Neural progenitor cell (in vitro differentiated cells): Measurements from ENCODE around the gene CA5A. TPM values are rescaled to one million over a fixed set of nuclear protein-coding genes. Genes with fewer than 3 reads are reported as not detected.

Experiments
- DNase-seq: peaks from one replicate; pipeline ENCODE4 v3.0.0-alpha.2; 2016; ENCODE audit warnings: low spot score
- H2AFZ ChIP-seq: fragments of 200-600 bp; sonication (generic); replicated peaks from 2 replicates; pipeline ENCODE4 v1.6.1; 2016; ENCODE audit warnings: antibody characterized with exemption
- H3F3A ChIP-seq: fragments of 200-600 bp; sonication (generic); 2 replicates; pipeline ENCODE4 v1.6.1; 2016; ENCODE audit warnings: antibody characterized with exemption, low read depth
- H3K27ac ChIP-seq: fragments of 200-600 bp; sonication (generic); 2 replicates; pipeline ENCODE4 v1.5.1; 2016; ENCODE audit warnings: mild to moderate bottlenecking
- H3K27me3 ChIP-seq: fragments of 200-600 bp; sonication (generic); 2 replicates; pipeline ENCODE4 v1.6.1; 2016; ENCODE audit warnings: mild to moderate bottlenecking, moderate library complexity
- H3K36me3 ChIP-seq: fragments of 200-600 bp; sonication (generic); 2 replicates; pipeline ENCODE4 v1.5.1; 2016
- H3K4me1 ChIP-seq: fragments of 200-600 bp; sonication (generic); 2 replicates; pipeline ENCODE4 v1.6.1; 2016; ENCODE audit warnings: mixed run types
- H3K4me2 ChIP-seq: fragments of 200-600 bp; sonication (generic); 2 replicates; pipeline ENCODE4 v1.6.1; 2016
- H3K4me3 ChIP-seq: fragments of 200-600 bp; sonication (generic); 2 replicates; pipeline ENCODE4 v1.5.1; 2016
- H3K79me2 ChIP-seq: fragments of 200-600 bp; sonication (generic); 2 replicates; pipeline ENCODE4 v1.6.1; 2016; ENCODE audit warnings: low read depth
- H3K9ac ChIP-seq: fragments of 200-600 bp; sonication (generic); 2 replicates; pipeline ENCODE4 v1.6.1; 2016
- H3K9me3 ChIP-seq: fragments of 200-600 bp; sonication (generic); 2 replicates; pipeline ENCODE4 v1.5.1; 2016; ENCODE audit warnings: low read depth
- H4K20me1 ChIP-seq: fragments of 200-600 bp; sonication (generic); 2 replicates; pipeline ENCODE4 v1.6.1; 2016; ENCODE audit warnings: low read depth
- H3K27ac Mint-ChIP-seq: 3 replicates; pipeline ENCODE4 v1.8.0; 2021; ENCODE audit warnings: mixed read lengths
- H3K27me3 Mint-ChIP-seq: 2 replicates; pipeline ENCODE4 v1.8.0; 2022; ENCODE audit warnings: low read depth, mild to moderate bottlenecking, inconsistent platforms, moderate library complexity, mixed read lengths; ENCODE audit not compliant: insufficient read depth
- H3K36me3 Mint-ChIP-seq: 3 replicates; pipeline ENCODE4 v1.8.0; 2021; ENCODE audit warnings: mixed read lengths
- H3K4me1 Mint-ChIP-seq: 3 replicates; pipeline ENCODE4 v1.8.0; 2021; ENCODE audit warnings: mixed read lengths
- H3K4me3 Mint-ChIP-seq: 3 replicates; pipeline ENCODE4 v1.8.0; 2021; ENCODE audit warnings: mild to moderate bottlenecking, moderate library complexity, mixed read lengths
- H3K9me3 Mint-ChIP-seq: 3 replicates; pipeline ENCODE4 v1.8.0; 2020; ENCODE audit warnings: mixed read lengths
- EZH2 ChIP-seq: fragments of 200-600 bp; sonication (generic); IDR thresholded peaks from 2 replicates; pipeline ENCODE4 v1.6.1; 2017; ENCODE audit warnings: antibody characterized with exemption, mild to moderate bottlenecking, moderate library complexity
- EZH2phosphoT487 ChIP-seq: fragments of 200-600 bp; sonication (generic); IDR thresholded peaks from 2 replicates; pipeline ENCODE4 v1.6.1; 2017; ENCODE audit warnings: antibody characterized with exemption
- total RNA-seq: library from RNA; depleted of rRNA; stranded (reverse); fragments of >200 nt; gene quantifications from 2 replicates; pipeline ENCODE4 v1.2.3, GENCODE V29; 2015; ENCODE audit warnings: low replicate concordance
- TF ChIP-seq, protein P1 (sequence below): fragments of 200-600 bp; sonication (generic); IDR thresholded peaks from 2 replicates; pipeline ENCODE4 v1.5.1; 2017; ENCODE audit warnings: antibody characterized with exemption, mild to moderate bottlenecking

The CA5A gene
- total RNA-seq, 1 donor from 2014 or later: not detected

DNA sequence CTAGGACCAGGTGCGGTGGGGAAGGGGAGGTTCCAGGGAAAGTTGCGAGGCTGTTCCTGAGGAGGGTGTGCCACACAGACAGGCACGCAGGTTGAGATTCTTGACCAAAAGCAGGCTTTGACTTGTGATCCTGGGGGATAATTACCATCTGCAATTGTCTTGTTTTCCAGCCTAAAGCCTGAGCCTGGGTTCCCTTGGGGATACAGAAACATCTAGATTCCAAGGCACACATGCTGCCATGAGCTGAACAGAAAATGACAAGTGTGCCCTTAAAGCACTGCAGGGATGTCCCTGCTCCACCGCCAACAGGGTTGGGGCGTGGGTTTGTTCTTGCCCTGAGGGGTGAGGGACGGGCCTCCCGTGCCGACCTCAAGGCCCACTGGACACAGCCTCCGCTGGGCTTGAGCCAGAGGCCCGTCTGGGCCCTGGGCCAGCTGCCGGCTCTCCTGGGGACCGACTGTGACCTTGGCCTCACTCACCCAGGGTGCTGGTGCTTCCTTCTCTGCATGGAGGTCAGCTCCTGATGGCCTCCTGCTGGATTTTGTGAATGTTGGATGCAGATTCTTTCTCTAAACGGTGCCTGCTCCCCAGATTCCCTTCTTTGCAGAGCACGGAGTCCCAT lies 14.0 kb downstream of the CA5A start:
- no peaks in the 10 kb centered on the region for H3K27me3 ChIP-seq
- H3K4me1 ChIP-seq: peaks cover 8% of the 10 kb centered on the region
- H3K4me3 ChIP-seq: no peak overlapping the region
- H3K4me1 Mint-ChIP-seq: peaks cover 19% of the 10 kb centered on the region
- H3K9ac ChIP-seq: no peak overlapping the region
- no peaks in the 10 kb centered on the region for H3K9me3 Mint-ChIP-seq
- no peaks in the 10 kb centered on the region for H3K79me2 ChIP-seq
- no peak overlapping the region for H3K4me3 Mint-ChIP-seq
- no peaks in the 10 kb centered on the region for H3K36me3 Mint-ChIP-seq
- no peak overlapping the region for H3K27ac ChIP-seq
- no peak overlapping the region for H3K4me2 ChIP-seq
- TF ChIP-seq EZH2 (no peak), EZH2phosphoT487 (no peak)
- TF ChIP-seq, protein P1, sequence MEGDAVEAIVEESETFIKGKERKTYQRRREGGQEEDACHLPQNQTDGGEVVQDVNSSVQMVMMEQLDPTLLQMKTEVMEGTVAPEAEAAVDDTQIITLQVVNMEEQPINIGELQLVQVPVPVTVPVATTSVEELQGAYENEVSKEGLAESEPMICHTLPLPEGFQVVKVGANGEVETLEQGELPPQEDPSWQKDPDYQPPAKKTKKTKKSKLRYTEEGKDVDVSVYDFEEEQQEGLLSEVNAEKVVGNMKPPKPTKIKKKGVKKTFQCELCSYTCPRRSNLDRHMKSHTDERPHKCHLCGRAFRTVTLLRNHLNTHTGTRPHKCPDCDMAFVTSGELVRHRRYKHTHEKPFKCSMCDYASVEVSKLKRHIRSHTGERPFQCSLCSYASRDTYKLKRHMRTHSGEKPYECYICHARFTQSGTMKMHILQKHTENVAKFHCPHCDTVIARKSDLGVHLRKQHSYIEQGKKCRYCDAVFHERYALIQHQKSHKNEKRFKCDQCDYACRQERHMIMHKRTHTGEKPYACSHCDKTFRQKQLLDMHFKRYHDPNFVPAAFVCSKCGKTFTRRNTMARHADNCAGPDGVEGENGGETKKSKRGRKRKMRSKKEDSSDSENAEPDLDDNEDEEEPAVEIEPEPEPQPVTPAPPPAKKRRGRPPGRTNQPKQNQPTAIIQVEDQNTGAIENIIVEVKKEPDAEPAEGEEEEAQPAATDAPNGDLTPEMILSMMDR: no peak
- H3K9me3 ChIP-seq: no peaks in the 10 kb centered on the region
- no peak for DNase-seq
- no peaks in the 10 kb centered on the region for H3F3A ChIP-seq
- no peaks in the 10 kb centered on the region for H4K20me1 ChIP-seq
- no peak overlapping the region for H2AFZ ChIP-seq
- H3K36me3 ChIP-seq: no peaks in the 10 kb centered on the region
- H3K27me3 Mint-ChIP-seq: peaks cover 16% of the 10 kb centered on the region
- H3K27ac Mint-ChIP-seq: no peak overlapping the region

DNA sequence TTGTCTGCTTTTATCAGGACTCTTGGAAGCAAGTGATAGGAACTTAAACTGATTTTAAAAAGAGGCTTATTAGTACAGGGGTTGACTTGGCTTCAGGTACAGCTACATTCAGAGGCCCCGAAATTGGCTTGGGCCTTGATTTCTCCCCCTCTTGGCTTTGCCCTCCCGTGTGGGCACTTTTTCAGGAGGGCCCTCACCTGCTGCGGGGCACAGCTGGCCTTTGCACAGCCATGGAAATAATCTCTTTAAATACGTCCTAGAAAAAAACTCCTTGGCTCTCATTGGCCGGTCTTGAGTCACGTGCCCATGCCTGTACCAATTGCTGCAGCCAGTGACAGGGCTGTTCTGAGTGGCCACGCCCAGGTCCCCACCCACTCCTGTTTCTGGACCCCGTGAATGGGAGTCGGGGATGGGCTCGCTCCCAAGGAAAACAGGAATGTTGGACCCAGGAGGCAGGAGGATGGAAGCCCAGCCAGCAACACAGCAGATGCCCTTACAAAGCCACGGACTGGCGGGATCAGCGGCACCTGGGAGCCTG lies 15.0 kb downstream of the CA5A start:
- no peaks in the 10 kb centered on the region for H4K20me1 ChIP-seq
- TF ChIP-seq, protein P1: no peak
- TF ChIP-seq EZH2phosphoT487 (no peak), EZH2 (no peak)

DNA sequence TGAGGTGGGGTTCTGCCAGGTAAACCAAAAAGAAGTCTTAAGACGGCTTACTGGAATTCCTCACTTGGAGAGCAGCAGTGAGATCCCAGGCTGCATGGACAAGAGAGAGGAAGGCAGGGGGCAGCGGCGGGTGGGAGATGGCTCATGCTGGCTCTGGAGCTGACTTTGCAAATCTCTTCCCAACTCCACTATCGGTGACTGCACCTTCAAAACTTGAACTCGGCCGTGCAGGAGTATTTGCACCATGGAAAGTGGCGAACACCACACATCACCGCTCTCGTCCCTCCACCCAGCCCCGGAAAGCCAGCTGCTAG lies 16.7 kb downstream of the CA5A start:
- H3K9me3 ChIP-seq: no peaks in the 10 kb centered on the region
- Mint-ChIP-seq H3K9me3 (peaks cover 2% of the 10 kb centered on the region), H3K27me3 (peaks cover 8% of the 10 kb centered on the region), H3K27ac (no peak overlapping the region), H3K36me3 (no peaks in the 10 kb centered on the region), H3K4me3 (no peak overlapping the region), H3K4me1 (peaks cover 7% of the 10 kb centered on the region)
- H4K20me1 ChIP-seq: no peaks in the 10 kb centered on the region
- H2AFZ ChIP-seq: no peak overlapping the region
- H3K4me3 ChIP-seq: no peak overlapping the region
- no peaks in the 10 kb centered on the region for H3F3A ChIP-seq
- H3K4me1 ChIP-seq: peaks cover 7% of the 10 kb centered on the region
- no peak overlapping the region for H3K9ac ChIP-seq
- no peak for TF ChIP-seq EZH2phosphoT487
- TF ChIP-seq, protein P1: peak; percentile 7
- TF ChIP-seq EZH2: no peak
- no peaks in the 10 kb centered on the region for H3K36me3 ChIP-seq
- DNase-seq: peak; percentile 42
- no peaks in the 10 kb centered on the region for H3K79me2 ChIP-seq
- no peak overlapping the region for H3K27ac ChIP-seq
- no peak overlapping the region for H3K4me2 ChIP-seq
- H3K27me3 ChIP-seq: no peaks in the 10 kb centered on the region

More for the DNA sequence above, 15.0 kb downstream of the CA5A start:
- H3K36me3 ChIP-seq: no peaks in the 10 kb centered on the region
- H3K27me3 ChIP-seq: no peaks in the 10 kb centered on the region
- peaks cover 8% of the 10 kb centered on the region for H3K4me1 ChIP-seq
- no peak overlapping the region for H3K27ac ChIP-seq
- H3K4me1 Mint-ChIP-seq: peaks cover 16% of the 10 kb centered on the region
- no peaks in the 10 kb centered on the region for H3K9me3 ChIP-seq
- H3K9ac ChIP-seq: no peak overlapping the region
- peaks cover 12% of the 10 kb centered on the region for H3K27me3 Mint-ChIP-seq
- H3K4me3 ChIP-seq: no peak overlapping the region
- H2AFZ ChIP-seq: no peak overlapping the region
- H3F3A ChIP-seq: no peaks in the 10 kb centered on the region
- no peaks in the 10 kb centered on the region for H3K79me2 ChIP-seq
- DNase-seq: no peak
- H3K4me3 Mint-ChIP-seq: no peak overlapping the region
- H3K36me3 Mint-ChIP-seq: no peaks in the 10 kb centered on the region
- no peak overlapping the region for H3K4me2 ChIP-seq
- H3K27ac Mint-ChIP-seq: no peak overlapping the region
- no peaks in the 10 kb centered on the region for H3K9me3 Mint-ChIP-seq
